Right atrium auricular region (tissue), 2 donors: ENCODE measurements around the gene CGB8. TPM values are rescaled to one million over a fixed set of nuclear protein-coding genes. Genes with fewer than 3 reads are reported as not detected.

Experiments used
- DNase-seq: peaks from one replicate; pipeline ENCODE4 v3.0.0-alpha.2; 2019; ENCODE audit warnings: low spot score
- H3K27ac ChIP-seq, 2 donors: fragments of 200-600 bp; sonication (generic); 1 replicate in 1 of 2; 2 replicates in 1 of 2; pipeline ENCODE4 v1.5.1; 2016 to 2019
- H3K27me3 ChIP-seq, 2 donors: fragments of 200-600 bp; sonication (generic); one replicate each; pipeline versions ENCODE4 v1.5.1 to v1.6.0; 2017 to 2019
- H3K36me3 ChIP-seq: fragments of 200-600 bp; sonication (generic); one replicate; pipeline ENCODE4 v1.5.1; 2016
- H3K4me1 ChIP-seq, 2 donors: fragments of 200-600 bp; sonication (generic); one replicate each; pipeline versions ENCODE4 v1.5.1 to v1.6.0; 2017 to 2019
- H3K4me3 ChIP-seq, 2 donors: fragments of 200-600 bp; sonication (generic); 1 replicate in 1 of 2; 2 replicates in 1 of 2; pipeline ENCODE4 v1.5.1; 2017 to 2019; ENCODE audit warnings: mild to moderate bottlenecking in 1 of 2, moderate library complexity in 1 of 2
- H3K9me3 ChIP-seq, 2 donors: fragments of 200-600 bp; sonication (generic); one replicate each; pipeline ENCODE4 v1.5.1; 2019
- CTCF ChIP-seq, 2 donors: fragments of 200-600 bp; sonication (generic); IDR thresholded peaks; one replicate each; pipeline ENCODE4 v1.5.1; 2019; ENCODE audit warnings: antibody characterized with exemption in 2 of 2
- total RNA-seq, 2 donors: library from RNA; depleted of rRNA; stranded (reverse); fragments of >200 nt; gene quantifications; one replicate each; pipeline ENCODE4 v1.1.0, GENCODE V29; 2016

The CGB8 gene
- total RNA-seq, 2 donors from 2014 or later: not detected

- H3K27me3 ChIP-seq: no peaks in the 10 kb centered on the region
- peak within 1 kb of the TSS in 1 of 2 donors; percentile 3 for H3K27ac ChIP-seq
- no peaks in the 10 kb centered on the region for H3K9me3 ChIP-seq
- H3K4me3 ChIP-seq: peak within 1 kb of the TSS; percentile 36 to 55
- peaks cover 0 to 27% of the 10 kb centered on the region in 2 donors for H3K4me1 ChIP-seq
- no peak for DNase-seq
- H3K36me3 ChIP-seq: peaks cover 17% of the 10 kb centered on the region
- no peak for TF ChIP-seq CTCF (IDR thresholded peaks at IDR 0.05)
These were observed 31.8 kb downstream of the CGB8 start, which contains the start of gene LHB for GRCh38 chr19:49017041-49017665. TSS of gene LHB (minus strand) at chr19:49017091. CDS start at chr19:49017081, 10 bp downstream.

- no peak for TF ChIP-seq CTCF (IDR thresholded peaks at IDR 0.05)
- Histone ChIP-seq H3K9me3 (no peaks in the 10 kb centered on the region), H3K36me3 (peaks cover 26% of the 10 kb centered on the region), H3K27ac (no peak overlapping the region), H3K4me3 (no peak overlapping the region), H3K27me3 (no peaks in the 10 kb centered on the region), H3K4me1 (peaks cover 0 to 27% of the 10 kb centered on the region in 2 donors)
- no peak for DNase-seq
These were observed 32.7 kb downstream of the CGB8 start for GRCh38 chr19:49016067-49016839.

GRCh38 chr19:49014870-49015255 is 34.0 kb downstream of the CGB8 start:
- DNase-seq: no peak
- no peak overlapping the region for H3K27ac ChIP-seq
- no peak for TF ChIP-seq CTCF (IDR thresholded peaks at IDR 0.05)
- H3K9me3 ChIP-seq: no peaks in the 10 kb centered on the region
- no peak overlapping the region for H3K4me3 ChIP-seq
- peaks cover 0 to 27% of the 10 kb centered on the region in 2 donors for H3K4me1 ChIP-seq
- peaks cover 37% of the 10 kb centered on the region for H3K36me3 ChIP-seq
- H3K27me3 ChIP-seq: no peaks in the 10 kb centered on the region

- no peak overlapping the region for H3K27ac ChIP-seq
- peaks cover 42% of the 10 kb centered on the region for H3K36me3 ChIP-seq
- no peak for TF ChIP-seq CTCF (IDR thresholded peaks at IDR 0.05)
- H3K4me1 ChIP-seq: peaks cover 0 to 22% of the 10 kb centered on the region in 2 donors
- no peak overlapping the region for H3K4me3 ChIP-seq
- DNase-seq: no peak
- no peaks in the 10 kb centered on the region for H3K9me3 ChIP-seq
- H3K27me3 ChIP-seq: no peaks in the 10 kb centered on the region
These were observed 34.6 kb downstream of the CGB8 start for GRCh38 chr19:49014123-49014869.

GRCh38 chr19:49011194-49011593 is 37.7 kb downstream of the CGB8 start:
- no peaks in the 10 kb centered on the region for H3K4me1 ChIP-seq
- no peaks in the 10 kb centered on the region for H3K27me3 ChIP-seq
- no peak overlapping the region for H3K27ac ChIP-seq
- no peak for DNase-seq
- no peaks in the 10 kb centered on the region for H3K9me3 ChIP-seq
- no peak for TF ChIP-seq CTCF (IDR thresholded peaks at IDR 0.05)
- peaks cover 57% of the 10 kb centered on the region for H3K36me3 ChIP-seq
- no peak overlapping the region for H3K4me3 ChIP-seq
